Stimulated activated CD8-positive, alpha-beta memory T cell treated with anti-CD3 and anti-CD28 coated beads, Interleukin-7, amount 100 ng/mL, for 24 hours (primary cell): ENCODE results near the gene TMEM248.
"Not testable (repeated sequence)": the region's sequence is repeated elsewhere in the genome, so short reads cannot be mapped to it uniquely, and the experiment has no call there.

Experiments used
- DNase-seq: peaks from one replicate; pipeline ENCODE4 v3.0.0-alpha.2; 2020; ENCODE audit warnings: low read depth

TMEM248 gene

DNA sequence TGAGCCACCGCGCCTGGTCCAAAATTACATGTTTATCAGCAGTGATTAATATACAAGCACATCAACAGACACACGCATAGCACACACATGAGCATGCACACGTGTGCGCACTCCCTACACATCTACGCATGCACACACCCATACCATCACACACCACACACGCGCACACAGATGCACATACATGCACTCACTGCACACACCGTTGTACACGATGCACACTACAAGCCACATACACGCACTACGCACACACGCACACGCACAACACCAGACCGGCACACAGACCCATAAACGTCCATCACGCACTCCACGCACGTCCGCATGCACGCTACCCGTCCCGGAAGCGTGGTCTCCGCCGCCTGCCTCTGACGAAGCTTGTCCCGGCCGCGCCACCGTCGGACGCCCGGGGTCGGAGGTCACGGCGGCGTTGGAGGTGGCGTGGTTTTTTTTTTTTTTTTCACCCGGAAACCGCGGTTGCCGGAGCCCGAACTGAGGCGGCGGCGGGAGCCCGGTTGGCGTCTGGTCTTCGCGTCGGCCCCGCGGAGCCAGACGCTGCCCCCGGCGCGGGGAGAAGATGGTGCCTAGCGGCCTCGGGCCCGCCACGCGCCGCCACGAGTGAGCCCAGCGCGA, at the start of gene TMEM248:
Gene TMEM248 (plus strand): TSS at position 457 of the 627 bp plus-strand sequence. CDS start 20,641 bp downstream, outside the sequence.
- DNase-seq = peak; percentile 80

- no peak for DNase-seq
These were observed 47.5 kb upstream of the TMEM248 start for GRCh38 chr7:66873476-66873875.

GRCh38 chr7:66877577-66878300, 43.3 kb upstream of the TMEM248 start:
- no peak for DNase-seq

DNA sequence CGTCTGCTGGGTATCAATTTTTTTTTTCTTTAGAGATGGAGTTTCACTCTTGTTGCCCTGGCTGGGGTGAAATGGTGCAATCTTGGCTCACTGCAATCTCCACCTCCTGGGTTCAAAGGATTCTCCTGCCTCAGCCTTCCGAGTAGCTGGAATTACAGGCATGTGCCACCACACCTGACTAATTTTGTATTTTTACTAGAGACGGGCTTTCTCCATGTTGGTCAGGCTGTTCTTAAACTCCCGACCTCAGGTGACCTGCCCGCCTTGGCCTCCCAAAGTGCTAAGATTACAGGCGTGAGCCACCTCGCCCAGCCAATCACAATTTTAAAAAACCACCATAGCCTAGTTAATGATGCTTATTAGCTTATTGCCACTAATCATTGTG, 42.7 kb upstream of the TMEM248 start:
- not testable (repeated sequence) for DNase-seq

DNA sequence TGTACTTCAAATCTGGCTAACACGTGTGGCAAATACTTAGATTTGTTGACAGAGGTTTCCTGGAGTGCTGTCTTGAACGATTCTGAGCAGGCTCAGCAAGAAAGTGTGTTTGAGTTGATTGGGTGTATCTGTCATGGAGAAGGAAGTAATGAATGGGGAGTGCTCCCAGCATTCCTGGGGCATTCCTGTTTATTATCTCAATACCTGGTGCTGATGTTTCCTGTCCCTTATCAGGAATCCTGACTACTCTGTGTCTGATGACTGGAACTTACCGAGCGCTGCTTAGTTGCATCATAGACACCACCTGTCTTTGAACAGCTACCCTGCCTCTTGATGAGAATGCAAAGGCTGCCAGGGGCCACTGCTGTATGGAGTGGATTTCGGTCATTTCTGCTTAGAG, 41.0 kb upstream of the TMEM248 start:
- no peak for DNase-seq

DNA sequence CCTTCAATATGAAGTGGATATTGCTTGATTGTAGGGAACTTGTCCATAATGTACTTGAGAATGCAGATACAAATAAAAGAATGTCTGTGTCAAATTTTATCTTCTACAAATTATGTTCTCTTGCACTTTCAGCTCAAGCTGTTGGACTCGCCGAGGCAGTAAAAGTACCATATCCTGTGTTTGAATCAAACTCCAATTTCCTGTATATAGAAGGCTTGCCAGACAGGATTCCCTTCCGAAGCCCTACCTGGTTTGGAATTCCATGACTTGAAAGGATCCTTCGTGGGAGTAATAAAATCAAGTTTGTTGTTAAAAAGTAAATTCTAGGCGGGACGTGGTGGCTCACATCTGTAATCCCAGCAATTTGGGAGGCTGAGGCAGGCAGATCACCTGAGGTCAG, 40.4 kb upstream of the TMEM248 start:
- not testable (repeated sequence) for DNase-seq

- no peak for DNase-seq
These were observed 37.3 kb upstream of the TMEM248 start for GRCh38 chr7:66883716-66884115.

DNA sequence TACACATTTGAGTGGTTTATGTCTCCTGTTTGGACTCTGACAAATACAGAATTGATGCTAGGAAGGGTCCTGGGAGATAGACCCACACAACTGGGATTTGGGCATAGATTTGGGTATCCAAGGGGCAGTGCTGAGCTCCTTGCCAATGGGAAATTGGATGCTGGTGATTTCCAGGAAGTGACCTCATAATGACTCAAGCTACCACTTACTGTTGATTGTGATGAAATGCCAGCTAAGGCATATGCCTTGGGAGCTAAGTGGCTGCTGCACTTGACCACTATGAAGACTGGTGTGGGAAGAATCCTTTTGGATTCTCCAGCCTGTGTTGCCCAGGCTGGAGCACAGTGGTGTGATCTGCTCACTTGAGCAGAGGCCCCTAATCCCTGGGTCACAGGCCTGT, 36.5 kb upstream of the TMEM248 start:
- DNase-seq = not testable (repeated sequence)

DNA sequence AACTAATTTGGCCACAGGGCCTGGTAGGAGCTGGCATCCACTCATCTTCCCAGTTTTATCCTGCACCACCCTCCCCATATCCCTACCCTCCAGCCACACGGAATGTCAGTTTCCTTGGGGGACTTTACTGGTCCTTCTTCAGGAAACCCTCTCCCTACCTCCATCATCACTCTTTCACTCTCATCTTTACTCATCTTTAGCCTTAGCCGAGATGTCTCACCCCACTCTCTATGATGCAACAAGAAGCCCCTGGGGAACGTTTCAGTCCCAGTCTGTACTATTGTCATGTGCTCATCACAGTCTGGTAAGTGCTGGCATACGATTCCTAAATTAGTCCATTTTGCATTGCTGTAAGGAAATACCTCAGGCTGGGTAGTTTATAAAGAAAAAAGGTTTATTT, 34.9 kb upstream of the TMEM248 start:
- no peak for DNase-seq

DNA sequence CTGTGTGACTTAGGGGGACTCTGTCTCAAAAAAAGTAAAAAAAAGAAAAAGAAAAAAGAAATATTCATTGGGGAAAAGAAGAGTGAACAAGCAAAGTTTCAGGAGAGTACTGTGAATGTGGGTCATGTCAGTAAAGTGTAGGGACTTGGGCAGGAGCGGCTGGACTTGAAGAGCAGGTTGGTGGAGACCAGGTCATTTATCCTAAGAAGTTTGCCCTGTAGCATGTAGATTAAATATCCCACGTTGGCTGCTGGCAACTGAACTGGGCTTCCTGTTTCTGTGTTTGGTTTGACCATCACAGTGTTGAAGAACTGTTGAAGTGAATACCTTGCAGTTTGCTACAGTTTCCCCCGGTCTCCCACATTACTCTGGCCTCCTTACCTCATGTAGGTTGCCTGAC, 32.8 kb upstream of the TMEM248 start:
- DNase-seq = not testable (repeated sequence)

DNA sequence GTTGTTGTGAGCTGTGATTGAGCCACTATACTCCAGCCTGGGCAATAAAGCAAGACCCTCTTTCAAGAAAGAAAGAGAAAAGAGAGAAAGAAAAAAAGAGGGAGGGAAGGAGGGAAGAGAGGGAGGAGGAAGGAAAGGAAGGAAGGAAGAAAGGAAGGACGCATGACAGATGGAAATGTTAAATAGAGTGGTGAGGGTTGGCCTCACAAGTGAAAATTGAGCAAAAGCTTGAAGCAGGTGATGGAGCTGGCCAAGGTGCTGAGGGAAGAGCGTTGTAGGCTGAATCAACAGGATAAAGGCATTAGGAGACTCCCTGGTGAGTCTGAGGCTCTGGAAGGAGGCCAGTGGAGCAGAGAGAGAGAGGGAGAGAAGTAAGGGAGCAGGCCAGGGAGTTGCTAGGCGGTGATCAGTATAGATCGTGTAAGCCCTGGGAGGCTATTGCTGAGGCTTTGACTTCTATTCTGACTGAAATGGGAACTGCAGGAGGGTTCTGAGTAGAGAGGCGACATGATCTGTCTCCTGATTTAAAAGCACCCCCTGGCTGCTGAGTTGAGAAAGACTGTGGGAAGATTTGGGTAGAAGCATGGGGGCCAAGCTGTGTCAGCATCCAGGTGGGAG, 26.5 kb upstream of the TMEM248 start:
- DNase-seq = no peak

GRCh38 chr7:66896441-66896840, 24.6 kb upstream of the TMEM248 start:
- DNase-seq = no peak

GRCh38 chr7:66899552-66900280, 21.3 kb upstream of the TMEM248 start:
- no peak for DNase-seq

DNA sequence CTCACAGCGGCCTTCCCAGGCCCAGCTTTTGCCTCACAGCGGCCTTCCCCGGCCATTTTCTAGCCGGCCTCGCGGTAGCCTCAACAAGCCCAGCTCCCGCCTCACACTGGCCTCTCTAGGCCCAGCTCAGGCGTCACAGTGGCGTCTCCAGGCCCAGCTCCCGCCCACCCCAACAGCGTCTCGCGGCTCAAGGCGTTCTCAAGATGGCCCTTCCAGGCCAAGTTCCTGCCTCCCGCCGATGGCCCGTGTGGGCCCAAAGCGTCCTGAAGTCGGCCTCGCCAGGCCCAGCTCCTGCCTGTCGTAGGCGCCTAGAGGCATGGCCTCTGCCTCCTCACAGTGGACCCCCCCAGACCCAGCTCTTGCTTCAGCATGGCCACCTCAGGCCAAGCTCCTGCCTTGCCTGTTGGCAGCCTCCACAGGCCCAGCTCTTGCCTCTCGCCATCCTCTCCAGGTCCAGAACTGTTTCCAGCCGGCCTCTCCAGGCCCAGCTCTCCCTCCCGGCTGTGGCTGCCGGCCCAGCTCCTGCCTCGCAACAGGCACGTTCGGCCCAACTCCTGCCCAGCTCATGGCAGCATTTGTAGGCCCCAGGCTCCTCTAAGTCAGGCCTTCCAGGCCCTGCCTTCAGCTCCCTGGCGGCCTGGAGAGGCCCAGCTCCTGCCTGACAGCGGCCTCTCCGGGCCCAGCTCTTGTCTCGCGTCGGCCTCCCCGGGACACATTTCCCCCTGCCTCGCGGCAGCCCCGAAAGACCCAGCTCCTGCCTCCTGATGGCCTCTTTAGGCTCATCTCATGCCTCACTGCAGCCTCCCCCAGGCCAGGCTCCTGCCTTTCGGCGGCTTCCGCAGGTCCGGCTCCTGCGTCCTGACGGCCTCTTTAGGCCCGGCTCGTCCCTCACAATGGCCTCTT, 18.8 kb upstream of the TMEM248 start:
- DNase-seq = no peak

- DNase-seq = no peak
These were observed 18.2 kb upstream of the TMEM248 start for GRCh38 chr7:66902844-66903180.

GRCh38 chr7:66903360-66904062, 17.5 kb upstream of the TMEM248 start:
- no peak for DNase-seq

DNA sequence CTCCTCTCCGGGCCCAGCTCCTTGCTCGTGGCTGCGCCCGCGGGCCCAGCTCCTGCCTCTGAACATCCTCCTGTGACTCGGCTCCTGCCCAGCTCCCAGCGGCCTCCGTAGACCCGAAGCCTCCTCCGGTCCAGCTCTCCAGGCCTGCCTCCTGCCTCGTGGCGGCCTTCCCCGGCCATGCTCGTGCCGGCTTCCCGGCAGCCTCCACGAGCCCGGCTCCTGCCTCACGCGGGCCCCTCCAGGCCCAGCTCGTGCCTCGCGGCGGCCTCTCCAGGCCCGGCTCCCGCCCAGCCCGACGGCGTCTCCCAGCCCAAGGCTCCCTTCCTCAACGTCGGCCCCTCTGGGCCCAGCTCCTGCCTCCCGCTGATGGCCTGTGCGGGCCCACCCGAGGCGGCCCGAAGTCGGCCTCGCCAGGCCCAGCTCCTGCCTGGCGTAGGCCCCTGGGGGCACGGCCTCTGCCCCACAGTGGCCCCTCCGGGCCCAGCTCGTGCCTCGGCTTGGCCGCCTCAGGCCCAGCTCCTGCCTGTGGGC, 16.9 kb upstream of the TMEM248 start:
- no peak for DNase-seq

- DNase-seq = no peak
These were observed 15.7 kb upstream of the TMEM248 start for GRCh38 chr7:66905278-66905677.

- DNase-seq = no peak
These were observed 15.3 kb upstream of the TMEM248 start for GRCh38 chr7:66905689-66906088.

DNA sequence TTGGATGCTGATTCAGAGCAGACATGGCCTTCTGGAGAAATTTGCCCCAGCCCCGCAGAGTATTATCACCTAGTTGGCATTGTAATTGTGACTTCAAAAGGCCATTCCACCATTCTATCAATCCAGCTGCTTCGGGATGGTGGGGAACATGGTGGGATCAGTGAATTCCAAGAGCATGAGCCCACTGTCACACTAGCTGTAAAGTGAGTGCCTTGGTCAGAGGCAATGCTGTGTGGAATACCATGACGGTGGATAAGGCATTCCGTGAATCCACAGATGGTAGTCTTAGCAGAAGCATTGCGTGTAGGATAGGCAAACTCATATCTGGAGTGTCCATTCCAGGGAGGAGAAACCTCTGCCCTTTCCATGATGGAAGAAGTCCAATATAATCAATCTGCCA, 13.3 kb upstream of the TMEM248 start:
- DNase-seq = no peak

- not testable (repeated sequence) for DNase-seq
These were observed 12.4 kb upstream of the TMEM248 start for GRCh38 chr7:66908598-66908997.
